BJ (cell line): Measurements from ENCODE around the gene XDH. TPM values are rescaled to one million over a fixed set of nuclear protein-coding genes. Genes with fewer than 3 reads are reported as not detected.

ENCODE experiments used
- CTCF ChIA-PET: fragments of 350-600 bp; formaldehyde crosslinking; extraction: SDS; loops from one replicate; lab custom pipeline; 2021; ENCODE audit warnings: antibody characterized with exemption, inconsistent platforms; lab: Yijun Ruan, JAX
- POLR2A ChIA-PET: fragments of 300-600 bp; sonication (Branson Sonifier 250); formaldehyde crosslinking; extraction: SDS; loops from one replicate; lab custom pipeline; 2021; ENCODE audit warnings: antibody characterized with exemption; lab: Charles Lee
- DNase-seq: peaks from one replicate; pipeline ENCODE4 v3.0.0-alpha.2; 2011; ENCODE audit warnings: low read depth
- H3K27me3 ChIP-seq: 2 replicates; pipeline ENCODE4 v1.6.0; 2011; ENCODE audit warnings: low read length; ENCODE audit not compliant: control insufficient read depth, insufficient read depth
- H3K36me3 ChIP-seq: 2 replicates; pipeline ENCODE4 v1.5.1; 2011; ENCODE audit warnings: low read length; ENCODE audit not compliant: control insufficient read depth, insufficient read depth
- H3K4me3 ChIP-seq: 2 replicates; pipeline ENCODE4 v1.5.1; 2011; ENCODE audit warnings: low read depth, mild to moderate bottlenecking, control low read depth, low read length
- polyA plus RNA-seq: library from polyadenylated mRNA; depleted of rRNA; stranded (reverse); fragments of >200 nt; gene quantifications from 2 replicates; pipeline ENCODE4 v1.2.3, GENCODE V29; 2011
- TF ChIP-seq, protein P1 (sequence below): IDR thresholded peaks from 2 replicates; pipeline ENCODE4 v1.5.1; 2011; ENCODE audit warnings: low read depth, mild to moderate bottlenecking, control low read depth, inconsistent platforms, low read length, moderate library complexity; ENCODE audit not compliant: insufficient read depth

The XDH gene
- polyA plus RNA-seq, 1 experiment: 0.69 TPM

GRCh38 chr2:31302940-31303563 lies 111.5 kb downstream of the XDH start:
- no peak for DNase-seq
- Histone ChIP-seq H3K36me3 (no peaks in the 10 kb centered on the region), H3K4me3 (no peak overlapping the region), H3K27me3 (no peaks in the 10 kb centered on the region)
- CTCF ChIA-PET: no interaction called here
- POLR2A ChIA-PET: no interaction called here
- TF ChIP-seq, protein P1, sequence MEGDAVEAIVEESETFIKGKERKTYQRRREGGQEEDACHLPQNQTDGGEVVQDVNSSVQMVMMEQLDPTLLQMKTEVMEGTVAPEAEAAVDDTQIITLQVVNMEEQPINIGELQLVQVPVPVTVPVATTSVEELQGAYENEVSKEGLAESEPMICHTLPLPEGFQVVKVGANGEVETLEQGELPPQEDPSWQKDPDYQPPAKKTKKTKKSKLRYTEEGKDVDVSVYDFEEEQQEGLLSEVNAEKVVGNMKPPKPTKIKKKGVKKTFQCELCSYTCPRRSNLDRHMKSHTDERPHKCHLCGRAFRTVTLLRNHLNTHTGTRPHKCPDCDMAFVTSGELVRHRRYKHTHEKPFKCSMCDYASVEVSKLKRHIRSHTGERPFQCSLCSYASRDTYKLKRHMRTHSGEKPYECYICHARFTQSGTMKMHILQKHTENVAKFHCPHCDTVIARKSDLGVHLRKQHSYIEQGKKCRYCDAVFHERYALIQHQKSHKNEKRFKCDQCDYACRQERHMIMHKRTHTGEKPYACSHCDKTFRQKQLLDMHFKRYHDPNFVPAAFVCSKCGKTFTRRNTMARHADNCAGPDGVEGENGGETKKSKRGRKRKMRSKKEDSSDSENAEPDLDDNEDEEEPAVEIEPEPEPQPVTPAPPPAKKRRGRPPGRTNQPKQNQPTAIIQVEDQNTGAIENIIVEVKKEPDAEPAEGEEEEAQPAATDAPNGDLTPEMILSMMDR: no peak

DNA sequence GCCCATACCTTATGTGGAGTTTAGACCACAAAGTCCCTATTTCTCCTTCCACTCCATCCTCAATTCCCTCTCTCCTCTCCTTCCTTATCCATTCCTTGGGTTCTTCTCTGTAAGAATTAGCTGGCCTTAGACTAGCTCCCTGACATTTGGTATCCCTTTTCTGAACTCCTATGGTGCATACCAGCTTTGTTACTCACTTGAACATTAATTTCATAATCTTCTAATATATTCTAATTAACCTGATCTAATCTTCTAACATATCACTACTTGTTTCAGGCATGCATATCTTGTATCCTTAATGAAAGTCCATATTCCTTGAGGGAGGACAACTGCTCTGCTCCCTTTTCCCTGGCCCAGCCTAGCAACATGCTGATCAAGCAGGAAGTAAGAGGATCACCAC lies 114.2 kb downstream of the XDH start:
- ChIA-PET POLR2A (no interaction called here), CTCF (interaction anchor here (1.1 kb wide), 2 partner anchors 16 to 26 kb away, joined by 3 read pairs; no protein-coding TSS in a partner anchor)
- DNase-seq: no peak
- Histone ChIP-seq H3K27me3 (no peaks in the 10 kb centered on the region), H3K36me3 (no peaks in the 10 kb centered on the region), H3K4me3 (no peak overlapping the region)
- TF ChIP-seq, protein P1: no peak

GRCh38 chr2:31299547-31299946 lies 115.0 kb downstream of the XDH start:
- Histone ChIP-seq H3K27me3 (no peaks in the 10 kb centered on the region), H3K4me3 (no peak overlapping the region), H3K36me3 (no peaks in the 10 kb centered on the region)
- no peak for DNase-seq
- POLR2A ChIA-PET: no interaction called here
- TF ChIP-seq, protein P1: no peak
- CTCF ChIA-PET: interaction anchor here (0.7 to 1.1 kb wide), 2 partner anchors 17 to 34 kb away, joined by 3 read pairs; no protein-coding TSS in a partner anchor

GRCh38 chr2:31297751-31298150 lies 116.8 kb downstream of the XDH start:
- Histone ChIP-seq H3K4me3 (no peak overlapping the region), H3K36me3 (no peaks in the 10 kb centered on the region), H3K27me3 (no peaks in the 10 kb centered on the region)
- TF ChIP-seq, protein P1: no peak
- CTCF ChIA-PET: no interaction called here
- POLR2A ChIA-PET: interaction anchor here (0.6 kb wide), 1 partner anchor 879 kb away, joined by 3 read pairs; no protein-coding TSS in a partner anchor
- DNase-seq: peak; percentile 46

DNA sequence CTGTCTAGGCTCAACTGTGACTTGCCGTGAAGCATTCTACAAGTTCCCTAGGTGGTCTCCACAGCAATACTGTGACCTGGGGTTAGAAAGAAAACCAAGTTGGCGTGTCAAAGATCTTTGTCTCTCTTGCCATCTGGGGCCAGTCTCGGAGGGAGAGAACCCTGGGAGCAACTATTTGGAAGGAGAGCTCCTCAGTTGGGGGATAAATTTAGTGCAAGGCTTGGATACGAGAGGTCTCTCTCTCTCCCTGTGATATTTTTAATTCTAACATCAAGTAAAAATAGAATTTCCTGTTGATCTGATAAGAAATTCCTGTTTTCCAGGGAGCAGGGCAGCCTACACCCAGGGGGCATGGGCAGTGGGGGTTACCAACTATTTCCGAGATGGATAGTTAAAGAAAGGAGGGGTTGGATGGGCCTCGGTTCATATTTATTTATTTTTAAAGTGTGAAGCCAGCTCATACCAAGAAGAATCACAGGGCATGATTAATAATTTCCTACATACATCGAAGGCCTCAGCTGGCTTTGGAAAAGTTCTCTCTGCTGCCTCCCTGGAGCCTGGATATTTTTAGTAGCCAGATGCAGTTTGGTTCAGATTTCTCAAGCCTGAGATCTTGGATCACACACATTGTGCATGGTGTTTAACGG lies 117.8 kb downstream of the XDH start:
- ChIA-PET CTCF (interaction anchor here (0.5 to 1.9 kb wide), 6 partner anchors 9 to 127 kb away, joined by 3 to 5 read pairs (median 3); no protein-coding TSS in a partner anchor), POLR2A (interaction anchor here (0.7 kb wide), 1 partner anchor 909 kb away, joined by 3 read pairs; no protein-coding TSS in a partner anchor)
- TF ChIP-seq, protein P1: no peak
- DNase-seq: no peak
- no peak overlapping the region for H3K4me3 ChIP-seq
- no peaks in the 10 kb centered on the region for H3K27me3 ChIP-seq
- H3K36me3 ChIP-seq: no peaks in the 10 kb centered on the region
